Mucosa of descending colon (tissue), 3 donors: Measurements from ENCODE around the gene CFL1. TPM values are rescaled to one million over a fixed set of nuclear protein-coding genes. Genes with fewer than 3 reads are reported as not detected.

Source experiments
- ATAC-seq: fragments of 200-7000 bp; cut with Tn5 transposase; one replicate; pipeline ENCODE4 v1.9.1; 2020; ENCODE audit warnings: mild to moderate bottlenecking, moderate library complexity
- DNase-seq, 3 donors: peaks; one replicate each; pipeline ENCODE4 v3.0.0-alpha.2; 2020
- H3K36me3 ChIP-seq: fragments of 200-600 bp; one replicate; pipeline ENCODE4 v1.8.0; 2021; ENCODE audit warnings: low read depth, mild to moderate bottlenecking
- H3K4me1 ChIP-seq: fragments of 200-600 bp; one replicate; pipeline ENCODE4 v1.8.0; 2021; ENCODE audit warnings: low read depth, mild to moderate bottlenecking
- H3K4me3 ChIP-seq: fragments of 200-600 bp; one replicate; pipeline ENCODE4 v1.8.0; 2021; ENCODE audit warnings: mild to moderate bottlenecking
- H3K9me3 ChIP-seq: fragments of 200-600 bp; one replicate; pipeline ENCODE4 v1.8.0; 2021; ENCODE audit warnings: mild to moderate bottlenecking
- intact Hi-C, 2 donors: fragments of 100-400 bp; cut with DNase I in 1 of 2; cut with micrococcal nuclease in 1 of 2; formaldehyde crosslinking; loops; one replicate each; pipeline versions ENCODE4 v1.11.0 to v1.11.1; 2022; cut with DNase I, micrococcal nuclease
- total RNA-seq, 3 donors: library from RNA; stranded (reverse); fragmentation: NEBNext Ultra II Directional in 2 of 3; extraction: Animal tissue kit (Norgen Biotek cat#: 25700) in 2 of 3; gene quantifications; one replicate each; pipeline versions ENCODE4 v1.2.1 to v1.2.4, GENCODE V29; 2021 to 2023
- TF ChIP-seq, protein P1 (sequence below): fragments of 200-600 bp; IDR thresholded peaks from one replicate; pipeline ENCODE4 v1.8.0; 2022; ENCODE audit warnings: antibody characterized with exemption, mild to moderate bottlenecking
- donor health status: DM: no; HTN: no; CAD: no; lungs with moderate emphysema.
- donor health status: DM: no; HTN: no; CAD: no.
- donor health status: DM: no; HTN: yes; CAD: no.

Gene CFL1
- total RNA-seq, 3 donors from 2014 or later: 1,004 to 2,046 (median 1,725) TPM

DNA sequence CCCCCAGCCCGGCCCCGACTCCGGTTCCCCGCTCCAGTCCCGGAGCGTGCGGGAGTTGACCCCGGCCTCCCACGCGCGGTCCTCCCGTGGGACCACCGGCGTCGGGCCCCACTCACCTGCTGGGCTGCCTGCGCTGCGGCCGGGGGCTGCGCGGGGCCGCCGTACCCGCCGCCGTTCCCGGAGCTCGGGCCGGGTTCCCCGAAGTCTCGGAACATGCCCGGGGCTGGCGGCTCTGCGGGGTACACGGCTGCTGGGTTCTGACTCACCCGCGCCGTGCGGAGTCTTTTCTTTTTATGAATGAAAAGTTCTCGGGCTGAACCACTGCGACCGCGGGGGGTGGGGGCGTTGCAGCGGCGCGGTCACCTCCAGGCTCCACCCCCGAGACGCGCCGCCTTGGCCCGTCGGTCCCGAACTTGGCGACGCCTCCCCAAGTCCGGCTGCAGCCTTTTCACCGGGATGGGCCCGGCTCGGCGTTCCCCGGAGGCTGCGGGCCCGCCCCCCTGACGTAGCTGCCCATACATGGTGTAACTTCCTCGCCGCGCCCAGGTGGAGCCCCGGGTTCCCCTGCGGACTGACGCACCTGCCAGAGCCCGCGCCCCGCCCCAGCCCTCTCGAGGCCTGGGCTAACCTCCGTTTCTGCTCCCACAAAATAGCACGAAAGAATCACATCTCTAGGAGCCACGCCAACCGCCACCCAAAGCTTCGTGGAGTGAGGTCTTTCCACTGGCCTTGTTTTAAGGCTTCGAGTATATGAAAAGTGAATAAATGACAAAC, 42.3 kb upstream of the CFL1 start, which contains the start of gene FOSL1:
TSS of gene FOSL1 (minus strand) at position 264 of the 774 bp plus-strand sequence. CDS start at position 215, 49 bp downstream.
- no peak within 1 kb of the TSS for H3K4me3 ChIP-seq
- peaks cover 16% of the 10 kb centered on the region for H3K4me1 ChIP-seq
- ATAC-seq: peak; percentile 96
- H3K36me3 ChIP-seq: no peaks in the 10 kb centered on the region
- no peaks in the 10 kb centered on the region for H3K9me3 ChIP-seq
- TF ChIP-seq, protein P1, sequence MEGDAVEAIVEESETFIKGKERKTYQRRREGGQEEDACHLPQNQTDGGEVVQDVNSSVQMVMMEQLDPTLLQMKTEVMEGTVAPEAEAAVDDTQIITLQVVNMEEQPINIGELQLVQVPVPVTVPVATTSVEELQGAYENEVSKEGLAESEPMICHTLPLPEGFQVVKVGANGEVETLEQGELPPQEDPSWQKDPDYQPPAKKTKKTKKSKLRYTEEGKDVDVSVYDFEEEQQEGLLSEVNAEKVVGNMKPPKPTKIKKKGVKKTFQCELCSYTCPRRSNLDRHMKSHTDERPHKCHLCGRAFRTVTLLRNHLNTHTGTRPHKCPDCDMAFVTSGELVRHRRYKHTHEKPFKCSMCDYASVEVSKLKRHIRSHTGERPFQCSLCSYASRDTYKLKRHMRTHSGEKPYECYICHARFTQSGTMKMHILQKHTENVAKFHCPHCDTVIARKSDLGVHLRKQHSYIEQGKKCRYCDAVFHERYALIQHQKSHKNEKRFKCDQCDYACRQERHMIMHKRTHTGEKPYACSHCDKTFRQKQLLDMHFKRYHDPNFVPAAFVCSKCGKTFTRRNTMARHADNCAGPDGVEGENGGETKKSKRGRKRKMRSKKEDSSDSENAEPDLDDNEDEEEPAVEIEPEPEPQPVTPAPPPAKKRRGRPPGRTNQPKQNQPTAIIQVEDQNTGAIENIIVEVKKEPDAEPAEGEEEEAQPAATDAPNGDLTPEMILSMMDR: no peak
- peak; percentile 96 to 97 (median 96) for DNase-seq
- intact Hi-C loops: no loop called here

DNA sequence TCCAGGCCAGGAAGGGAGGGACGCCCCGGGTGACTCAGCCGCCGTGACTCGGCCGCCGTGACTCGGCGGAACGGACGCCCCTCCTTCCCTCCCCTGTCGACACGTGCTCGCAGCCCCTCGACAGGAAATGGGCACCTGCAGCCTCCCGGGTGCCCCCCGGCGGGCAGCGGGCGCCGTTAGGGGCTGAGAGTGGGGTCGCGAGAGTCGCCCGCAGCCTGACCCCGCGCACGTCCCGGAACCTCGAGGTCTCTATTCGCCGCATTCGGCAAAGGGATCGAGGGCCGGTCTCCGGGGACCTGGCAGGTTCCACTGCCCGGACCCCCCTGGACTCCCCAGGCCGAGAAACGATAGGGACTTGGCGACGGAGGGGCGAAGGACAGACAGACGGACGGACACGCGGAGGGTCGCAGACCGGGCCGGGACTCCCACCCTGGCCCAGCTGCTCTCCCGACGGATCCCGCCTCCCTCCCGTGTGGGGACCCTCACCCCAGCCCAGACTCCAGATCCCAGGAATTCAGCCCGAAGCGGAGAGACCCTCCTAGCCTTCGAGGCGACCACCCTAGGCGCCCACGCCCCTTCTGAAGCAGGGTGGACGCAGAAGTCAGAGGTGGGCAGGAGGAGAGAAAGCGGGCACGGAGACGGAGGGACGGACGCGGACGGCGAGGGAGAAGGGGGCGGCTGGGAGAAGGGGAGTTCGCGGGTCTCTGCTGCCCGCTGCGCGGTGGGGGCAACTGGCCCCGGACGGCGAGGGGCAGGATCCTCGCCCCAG, 41.6 kb upstream of the CFL1 start:
- no peaks in the 10 kb centered on the region for H3K9me3 ChIP-seq
- TF ChIP-seq, protein P1: no peak
- no peaks in the 10 kb centered on the region for H3K36me3 ChIP-seq
- ATAC-seq: peak; percentile 61
- no peak overlapping the region for H3K4me3 ChIP-seq
- peak in 2 of 3 donors; percentile 71 to 82 for DNase-seq
- peaks cover 16% of the 10 kb centered on the region for H3K4me1 ChIP-seq
- intact Hi-C loops: no loop called here

DNA sequence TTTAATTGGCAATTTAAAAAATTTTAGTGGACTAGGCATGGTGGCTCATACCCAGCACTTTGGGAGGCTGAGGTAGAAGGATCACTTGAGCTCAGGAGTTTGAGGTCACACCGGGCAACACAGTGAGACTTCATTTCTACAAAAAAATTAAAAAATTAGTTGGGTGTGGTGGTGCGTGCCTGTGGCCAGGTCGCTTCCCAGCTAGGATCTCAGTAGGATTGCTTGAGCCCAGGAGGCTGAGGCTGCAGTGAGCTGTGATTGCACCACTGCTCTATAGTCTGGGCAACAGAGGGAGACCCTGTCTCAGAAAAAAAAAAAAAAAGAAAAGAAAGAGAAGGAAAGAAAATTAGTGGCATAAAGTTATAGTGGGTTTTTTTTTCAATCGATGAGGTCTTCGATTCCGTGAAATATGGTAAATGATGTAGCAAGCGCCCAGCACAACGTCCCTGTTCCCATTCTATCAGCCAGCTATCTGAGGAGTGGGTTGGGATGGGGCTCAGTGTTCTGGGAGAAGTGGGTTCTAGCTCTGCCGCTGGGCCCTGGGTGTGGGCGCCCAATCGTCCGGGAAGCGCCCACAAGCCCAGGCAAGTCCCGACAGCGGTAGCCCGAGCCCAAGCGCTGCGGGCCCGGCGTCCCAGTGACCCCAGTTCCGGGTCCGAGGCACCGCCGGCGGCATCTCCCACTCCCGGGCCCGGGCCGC, 40.8 kb upstream of the CFL1 start:
- Histone ChIP-seq H3K4me1 (peaks cover 16% of the 10 kb centered on the region), H3K9me3 (no peaks in the 10 kb centered on the region), H3K4me3 (no peak overlapping the region), H3K36me3 (no peaks in the 10 kb centered on the region)
- DNase-seq: no peak
- no peak for ATAC-seq
- intact Hi-C loops: no loop called here
- TF ChIP-seq, protein P1: no peak

DNA sequence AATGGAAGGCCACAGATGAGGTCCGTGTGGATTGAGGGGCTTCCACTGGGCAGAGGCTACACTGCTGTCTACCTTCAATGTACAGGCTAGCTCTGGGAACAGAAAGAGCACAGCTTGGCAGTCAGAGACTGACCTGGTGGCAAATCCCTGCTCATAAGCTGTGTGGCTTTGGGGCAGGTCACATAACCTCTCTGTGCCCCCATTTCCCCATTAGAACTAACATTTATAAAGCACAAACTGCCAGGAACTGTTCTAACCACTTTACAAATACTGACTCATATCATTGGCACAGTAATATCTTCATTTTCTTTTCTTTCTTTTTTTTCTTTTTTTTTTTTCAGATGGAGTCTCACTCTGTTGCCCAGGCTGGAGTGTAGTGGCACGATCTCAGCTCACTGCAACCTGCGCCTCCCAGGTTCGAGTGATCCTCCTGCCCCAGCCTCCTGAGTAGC, 39.1 kb upstream of the CFL1 start:
- Histone ChIP-seq H3K4me3 (no peak overlapping the region), H3K4me1 (peaks cover 17% of the 10 kb centered on the region), H3K36me3 (no peaks in the 10 kb centered on the region), H3K9me3 (no peaks in the 10 kb centered on the region)
- TF ChIP-seq, protein P1: no peak
- intact Hi-C loops: no loop called here
- ATAC-seq (no peak), DNase-seq (no peak)
